Loucy (cell line): Measurements from ENCODE around the gene DOCK9.
A peak's percentile ranks its signal among the peaks of the same experiment; 100 is the strongest.

Experiments
- H2AFZ ChIP-seq: fragments of 200-600 bp; sonication (generic); 2 replicates; pipeline ENCODE4 v1.6.0; 2016; ENCODE audit warnings: antibody characterized with exemption, mild to moderate bottlenecking, low read length, moderate library complexity
- H3F3A ChIP-seq: fragments of 200-600 bp; 2 replicates; pipeline ENCODE4 v1.6.0; 2016; ENCODE audit warnings: antibody characterized with exemption, low read depth, mild to moderate bottlenecking
- H3K27me3 ChIP-seq: fragments of 200-600 bp; sonication (generic); 2 replicates; pipeline ENCODE4 v1.6.1; 2014; ENCODE audit warnings: low read length, mild to moderate bottlenecking; ENCODE audit not compliant: insufficient read depth, poor library complexity, severe bottlenecking
- H3K36me3 ChIP-seq: fragments of 200-600 bp; sonication (generic); 2 replicates; pipeline ENCODE4 v1.6.1; 2016; ENCODE audit warnings: low read length; ENCODE audit not compliant: insufficient read depth
- H3K4me1 ChIP-seq: fragments of 200-600 bp; sonication (generic); 2 replicates; pipeline ENCODE4 v1.5.1; 2014; ENCODE audit warnings: low read length, mild to moderate bottlenecking; ENCODE audit not compliant: insufficient read depth, poor library complexity, severe bottlenecking
- H3K4me2 ChIP-seq: fragments of 200-600 bp; sonication (generic); 2 replicates; pipeline ENCODE4 v1.6.0; 2014; ENCODE audit warnings: antibody characterized with exemption, low read length, low read depth, mild to moderate bottlenecking; ENCODE audit not compliant: poor library complexity, severe bottlenecking
- H3K4me3 ChIP-seq: fragments of 200-600 bp; sonication (generic); 2 replicates; pipeline ENCODE4 v1.5.1; 2014; ENCODE audit warnings: low read length, mild to moderate bottlenecking, mixed read lengths; ENCODE audit not compliant: poor library complexity, severe bottlenecking
- H3K79me2 ChIP-seq: fragments of 200-600 bp; sonication (generic); 2 replicates; pipeline ENCODE4 v1.6.1; 2014; ENCODE audit warnings: low read length; ENCODE audit not compliant: insufficient read depth
- H3K9ac ChIP-seq: fragments of 200-600 bp; sonication (generic); 2 replicates; pipeline ENCODE4 v1.6.0; 2014; ENCODE audit warnings: mild to moderate bottlenecking, low read depth, low read length, moderate library complexity; ENCODE audit not compliant: poor library complexity, severe bottlenecking
- H3K9me2 ChIP-seq: fragments of 200-600 bp; sonication (generic); replicated peaks from 2 replicates; pipeline ENCODE4 v1.6.1; 2016; ENCODE audit warnings: low read depth, low read length, mixed read lengths
- H3K9me3 ChIP-seq: fragments of 200-600 bp; sonication (generic); 2 replicates; pipeline ENCODE4 v1.6.1; 2014; ENCODE audit warnings: mild to moderate bottlenecking, antibody characterized with exemption, low read length, low read depth; ENCODE audit not compliant: insufficient read depth
- H4K20me1 ChIP-seq: fragments of 200-600 bp; sonication (generic); 2 replicates; pipeline ENCODE4 v1.6.0; 2014; ENCODE audit warnings: antibody characterized with exemption, low read length, mild to moderate bottlenecking; ENCODE audit not compliant: insufficient read depth, poor library complexity, severe bottlenecking
- CTCF ChIP-seq: fragments of 200-600 bp; sonication (generic); conservative IDR thresholded peaks from 2 replicates; pipeline ENCODE4 v1.5.1; 2014; ENCODE audit warnings: mild to moderate bottlenecking, antibody characterized with exemption, low read length
- EZH2phosphoT487 ChIP-seq: fragments of 200-600 bp; IDR thresholded peaks from 2 replicates; pipeline ENCODE4 v1.6.1; 2018; ENCODE audit warnings: antibody characterized with exemption, mild to moderate bottlenecking, moderate library complexity, borderline replicate concordance

The DOCK9 gene

GRCh38 chr13:98871727-98872126 lies 106.1 kb downstream of the DOCK9 start:
- Histone ChIP-seq H3K4me2 (no peak overlapping the region), H3K9me2 (no peaks in the 10 kb centered on the region), H3K4me1 (no peaks in the 10 kb centered on the region), H3K27me3 (no peaks in the 10 kb centered on the region), H3K4me3 (no peak overlapping the region), H3K36me3 (peaks cover 4% of the 10 kb centered on the region; the same call in 1 of the 2 replicates), H3F3A (no peaks in the 10 kb centered on the region), H3K79me2 (no peaks in the 10 kb centered on the region), H3K9ac (no peak overlapping the region), H3K9me3 (0 out of 2 replicates have a peak, but pooled peaks cover 4% of the 10 kb centered on the region), H2AFZ (no peak overlapping the region), H4K20me1 (no peaks in the 10 kb centered on the region)
- TF ChIP-seq EZH2phosphoT487 (no peak), CTCF (no peak)

DNA sequence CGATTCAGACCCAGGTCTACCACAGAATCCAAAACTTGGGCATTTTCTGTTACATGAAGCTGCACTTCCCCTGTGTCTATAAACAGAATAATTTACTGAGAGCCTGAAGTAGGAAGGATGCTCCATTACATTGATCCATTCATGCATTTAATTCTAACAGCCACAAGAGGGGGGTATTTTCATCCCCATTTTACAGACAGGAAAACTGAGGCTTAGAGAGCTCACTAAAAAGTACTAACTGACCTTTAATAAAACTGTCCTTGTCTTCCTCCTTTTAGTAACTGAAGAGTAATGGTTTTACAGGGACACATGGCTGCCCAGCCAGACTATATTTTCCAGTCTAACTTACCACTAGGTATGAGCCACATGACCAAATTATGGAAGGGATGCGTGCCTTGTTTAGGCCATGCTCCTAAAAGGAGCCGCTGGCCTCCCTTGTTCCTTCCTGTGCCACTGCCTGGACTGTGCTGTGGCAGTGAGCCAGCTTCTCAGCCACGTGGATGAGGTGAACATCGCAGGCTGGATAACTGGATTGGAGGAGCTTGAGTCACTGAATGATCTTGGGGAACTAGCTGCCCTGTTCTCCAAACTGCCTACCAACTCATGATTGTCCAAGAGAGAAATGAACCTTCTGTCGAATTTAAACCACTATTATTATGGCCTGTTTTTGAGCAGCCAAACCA lies 108.3 kb downstream of the DOCK9 start:
- H3F3A ChIP-seq = no peaks in the 10 kb centered on the region
- H4K20me1 ChIP-seq = no peaks in the 10 kb centered on the region
- H2AFZ ChIP-seq = no peak overlapping the region
- peaks cover 7% of the 10 kb centered on the region; the same call in 1 of the 2 replicates for H3K36me3 ChIP-seq
- H3K9me2 ChIP-seq = no peaks in the 10 kb centered on the region
- H3K9ac ChIP-seq = no peak overlapping the region
- H3K4me2 ChIP-seq = no peak overlapping the region
- no peak overlapping the region for H3K4me3 ChIP-seq
- no peaks in the 10 kb centered on the region for H3K27me3 ChIP-seq
- 0 out of 2 replicates have a peak, but pooled peaks cover 4% of the 10 kb centered on the region for H3K9me3 ChIP-seq
- TF ChIP-seq CTCF (peak; percentile 44), EZH2phosphoT487 (no peak)
- no peaks in the 10 kb centered on the region for H3K4me1 ChIP-seq
- no peaks in the 10 kb centered on the region for H3K79me2 ChIP-seq

GRCh38 chr13:98868932-98869331 lies 108.9 kb downstream of the DOCK9 start:
- H3K9me3 ChIP-seq = 0 out of 2 replicates have a peak, but pooled peaks cover 4% of the 10 kb centered on the region
- H3K4me2 ChIP-seq = no peak overlapping the region
- TF ChIP-seq CTCF = no peak
- no peak for TF ChIP-seq EZH2phosphoT487
- H3K9ac ChIP-seq = no peak overlapping the region
- no peaks in the 10 kb centered on the region for H3F3A ChIP-seq
- no peaks in the 10 kb centered on the region for H4K20me1 ChIP-seq
- no peaks in the 10 kb centered on the region for H3K4me1 ChIP-seq
- H3K79me2 ChIP-seq = no peaks in the 10 kb centered on the region
- H3K9me2 ChIP-seq = no peaks in the 10 kb centered on the region
- no peaks in the 10 kb centered on the region for H3K27me3 ChIP-seq
- no peak overlapping the region for H3K4me3 ChIP-seq
- H2AFZ ChIP-seq = no peak overlapping the region
- H3K36me3 ChIP-seq = peaks cover 7% of the 10 kb centered on the region; the same call in 1 of the 2 replicates
